Peyer's patch (tissue), 4 donors: Measurements from ENCODE around the gene INF2. TPM values are rescaled to one million over a fixed set of nuclear protein-coding genes. Genes with fewer than 3 reads are reported as not detected.

Experiments used
- DNase-seq, 3 donors: peaks; one replicate each; pipeline ENCODE4 v3.0.0-alpha.2; 2017 to 2019
- H3K27ac ChIP-seq, 4 donors: fragments of 200-600 bp; sonication (generic); one replicate each; pipeline ENCODE4 v1.5.1; 2016 to 2019
- H3K27me3 ChIP-seq, 2 donors: fragments of 200-600 bp; sonication (generic); one replicate each; pipeline ENCODE4 v1.5.1; 2019
- H3K36me3 ChIP-seq, 3 donors: fragments of 200-600 bp; sonication (generic); one replicate each; pipeline ENCODE4 v1.5.1; 2016 to 2019
- H3K4me1 ChIP-seq, 4 donors: fragments of 200-600 bp; sonication (generic); one replicate each; pipeline ENCODE4 v1.5.1; 2016 to 2019
- H3K4me3 ChIP-seq, 4 donors: fragments of 200-600 bp; sonication (generic); 1 replicate in 3 of 4; 2 replicates in 1 of 4; pipeline ENCODE4 v1.5.1; 2016 to 2019; ENCODE audit warnings: mild to moderate bottlenecking in 1 of 4
- H3K9me3 ChIP-seq, 4 donors: fragments of 200-600 bp; sonication (generic); one replicate each; pipeline ENCODE4 v1.5.1; 2016 to 2019; ENCODE audit warnings: mild to moderate bottlenecking in 1 of 4
- POLR2A ChIP-seq, 2 donors: fragments of 450-650 bp; IDR thresholded peaks; one replicate each; pipeline ENCODE4 v1.5.1; 2017; ENCODE audit warnings: antibody characterized with exemption in 2 of 2, mild to moderate bottlenecking in 2 of 2, moderate library complexity in 2 of 2
- total RNA-seq, 4 donors: library from RNA; depleted of rRNA; stranded (reverse); fragments of >200 nt; gene quantifications; one replicate each; pipeline ENCODE4 v1.1.0, GENCODE V29; 2016
- TF ChIP-seq, protein P1 (sequence below), 6 experiments: fragments of 450-650 bp in 4 of 6; fragments of 200-600 bp in 2 of 6; sonication (generic) in 1 of 6; IDR thresholded peaks; one replicate each; pipeline ENCODE4 v1.5.1; 2017 to 2019; ENCODE audit warnings: antibody characterized with exemption in 6 of 6, mild to moderate bottlenecking in 3 of 6, moderate library complexity in 1 of 6

INF2 gene
- total RNA-seq, 4 donors from 2014 or later, result 137 to 287 (median 203) TPM

DNA sequence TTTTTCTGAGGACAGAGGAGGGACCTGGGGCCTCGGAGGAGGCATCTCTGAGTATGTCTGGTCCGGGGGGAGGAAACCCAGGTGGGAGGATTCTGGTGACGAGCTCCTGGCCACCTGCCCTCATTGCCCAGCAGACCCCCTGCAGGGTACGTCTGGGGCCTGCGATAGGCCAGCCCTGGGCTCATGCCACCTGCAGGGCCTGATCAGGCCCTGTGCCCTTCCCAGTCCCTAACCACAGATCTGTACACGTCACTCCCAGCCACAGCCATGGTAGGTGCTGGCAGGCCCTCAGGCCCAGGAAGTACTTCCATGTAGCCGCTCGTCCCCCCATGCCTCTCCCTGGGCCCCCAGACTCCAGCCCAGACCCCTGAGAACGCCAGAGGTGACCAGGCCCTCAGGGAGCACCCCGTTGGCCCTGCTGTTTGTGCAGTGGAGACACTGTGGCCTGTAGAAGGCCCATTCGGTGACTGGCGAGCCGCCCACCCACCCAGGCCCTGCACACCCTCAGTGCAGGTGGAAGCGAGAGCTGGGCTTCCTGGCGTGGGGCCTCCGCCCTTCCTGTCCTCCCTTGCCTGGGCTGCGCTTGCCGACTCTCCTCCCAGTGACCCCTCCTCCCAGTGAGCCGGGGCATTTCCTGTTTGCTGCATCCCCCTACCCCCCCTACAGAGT is 5.7 kb downstream of the INF2 start:
- Histone ChIP-seq H3K27ac (peak overlapping the region; percentile 38 to 73 (median 56)), H3K9me3 (no peaks in the 10 kb centered on the region), H3K36me3 (peaks cover 0 to 5% (median 0%) of the 10 kb centered on the region in 3 donors), H3K4me1 (peaks cover 0 to 95% (median 28%) of the 10 kb centered on the region in 4 donors), H3K4me3 (peak overlapping the region in 1 of 4 donors; percentile 26), H3K27me3 (no peaks in the 10 kb centered on the region)
- peak in 2 of 3 donors; percentile 63 to 68 for DNase-seq
- TF ChIP-seq POLR2A (IDR thresholded peaks at IDR 0.05), result no peak
- TF ChIP-seq, protein P1, sequence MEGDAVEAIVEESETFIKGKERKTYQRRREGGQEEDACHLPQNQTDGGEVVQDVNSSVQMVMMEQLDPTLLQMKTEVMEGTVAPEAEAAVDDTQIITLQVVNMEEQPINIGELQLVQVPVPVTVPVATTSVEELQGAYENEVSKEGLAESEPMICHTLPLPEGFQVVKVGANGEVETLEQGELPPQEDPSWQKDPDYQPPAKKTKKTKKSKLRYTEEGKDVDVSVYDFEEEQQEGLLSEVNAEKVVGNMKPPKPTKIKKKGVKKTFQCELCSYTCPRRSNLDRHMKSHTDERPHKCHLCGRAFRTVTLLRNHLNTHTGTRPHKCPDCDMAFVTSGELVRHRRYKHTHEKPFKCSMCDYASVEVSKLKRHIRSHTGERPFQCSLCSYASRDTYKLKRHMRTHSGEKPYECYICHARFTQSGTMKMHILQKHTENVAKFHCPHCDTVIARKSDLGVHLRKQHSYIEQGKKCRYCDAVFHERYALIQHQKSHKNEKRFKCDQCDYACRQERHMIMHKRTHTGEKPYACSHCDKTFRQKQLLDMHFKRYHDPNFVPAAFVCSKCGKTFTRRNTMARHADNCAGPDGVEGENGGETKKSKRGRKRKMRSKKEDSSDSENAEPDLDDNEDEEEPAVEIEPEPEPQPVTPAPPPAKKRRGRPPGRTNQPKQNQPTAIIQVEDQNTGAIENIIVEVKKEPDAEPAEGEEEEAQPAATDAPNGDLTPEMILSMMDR (IDR thresholded peaks at IDR 0.05), result no peak

- Histone ChIP-seq H3K27ac (peak overlapping the region in 3 of 4 donors; percentile 45 to 73 (median 67)), H3K4me1 (peaks cover 0 to 91% (median 23%) of the 10 kb centered on the region in 4 donors), H3K36me3 (peaks cover 0 to 8% (median 0%) of the 10 kb centered on the region in 3 donors), H3K27me3 (no peaks in the 10 kb centered on the region), H3K4me3 (peak overlapping the region in 1 of 4 donors; percentile 26), H3K9me3 (no peaks in the 10 kb centered on the region)
- TF ChIP-seq, protein P1 (IDR thresholded peaks at IDR 0.05), result no peak
- TF ChIP-seq POLR2A (IDR thresholded peaks at IDR 0.05), result no peak
- DNase-seq, result no peak
These were observed 6.2 kb downstream of the INF2 start for GRCh38 chr14:104695660-104696000.

DNA sequence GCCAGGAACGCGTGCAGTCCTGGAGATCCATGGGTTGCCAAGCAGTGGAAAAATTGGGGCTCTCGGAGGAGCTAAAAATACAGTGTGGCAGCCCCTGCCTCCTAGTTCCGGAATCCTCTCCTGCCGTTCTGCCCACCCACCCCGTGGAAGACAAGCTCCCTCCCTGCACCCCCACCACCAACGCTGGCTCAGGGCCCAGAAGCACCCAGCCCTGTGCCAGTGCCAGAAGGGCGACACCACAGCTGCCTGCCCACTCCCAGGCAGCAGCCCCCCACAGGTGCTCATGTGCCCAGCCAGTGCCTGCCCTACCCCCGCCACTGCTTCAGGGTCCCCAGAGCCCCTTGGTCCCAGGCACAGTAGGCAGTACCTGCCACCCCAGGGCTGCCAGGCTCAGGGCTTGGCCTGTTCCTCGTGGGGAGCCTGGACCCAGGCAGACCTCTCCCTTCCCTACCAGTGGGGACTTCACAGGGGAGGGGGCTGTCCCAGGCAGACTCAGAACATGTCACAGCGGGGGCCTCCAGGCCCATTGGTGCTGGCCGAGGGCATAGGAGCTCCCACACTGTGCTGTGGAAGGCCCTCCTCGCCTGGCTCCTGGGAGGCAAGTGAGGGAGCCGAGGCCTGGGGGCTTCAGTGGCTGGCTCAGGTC is 7.4 kb downstream of the INF2 start:
- no peaks in the 10 kb centered on the region for H3K9me3 ChIP-seq
- peak overlapping the region in 1 of 4 donors; percentile 25 for H3K27ac ChIP-seq
- no peaks in the 10 kb centered on the region for H3K27me3 ChIP-seq
- TF ChIP-seq, protein P1 (IDR thresholded peaks at IDR 0.05), result no peak
- no peak for TF ChIP-seq POLR2A (IDR thresholded peaks at IDR 0.05)
- no peak overlapping the region for H3K4me3 ChIP-seq
- H3K4me1 ChIP-seq, result peaks cover 0 to 79% (median 15%) of the 10 kb centered on the region in 4 donors
- DNase-seq, result no peak
- H3K36me3 ChIP-seq, result peaks cover 0 to 19% (median 0%) of the 10 kb centered on the region in 3 donors

DNA sequence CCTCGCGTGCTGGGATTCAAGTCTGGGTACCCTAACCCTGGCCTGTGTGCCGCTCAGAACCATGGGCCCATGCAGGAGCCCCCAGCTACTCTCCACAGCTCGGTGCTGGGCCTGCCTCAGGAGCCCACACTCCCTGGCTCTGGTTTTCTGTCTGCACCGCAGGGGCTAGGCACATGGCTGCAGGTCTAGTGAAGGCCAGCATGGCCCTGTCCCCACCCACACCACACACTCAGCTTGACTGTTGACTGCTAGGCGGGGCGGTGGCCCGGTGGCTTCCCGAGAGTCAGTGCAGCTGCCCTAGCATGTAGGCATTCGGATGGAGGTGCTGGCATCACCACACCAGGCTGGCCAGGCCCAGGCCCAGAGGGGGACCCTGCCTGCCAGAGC is 7.9 kb downstream of the INF2 start:
- H3K4me1 ChIP-seq, result peaks cover 0 to 74% (median 15%) of the 10 kb centered on the region in 4 donors
- no peaks in the 10 kb centered on the region for H3K9me3 ChIP-seq
- TF ChIP-seq, protein P1 (IDR thresholded peaks at IDR 0.05), result no peak
- TF ChIP-seq POLR2A (IDR thresholded peaks at IDR 0.05), result no peak
- no peaks in the 10 kb centered on the region for H3K27me3 ChIP-seq
- peaks cover 0 to 24% (median 0%) of the 10 kb centered on the region in 3 donors for H3K36me3 ChIP-seq
- peak overlapping the region in 1 of 4 donors; percentile 25 for H3K27ac ChIP-seq
- DNase-seq, result no peak
- H3K4me3 ChIP-seq, result no peak overlapping the region

DNA sequence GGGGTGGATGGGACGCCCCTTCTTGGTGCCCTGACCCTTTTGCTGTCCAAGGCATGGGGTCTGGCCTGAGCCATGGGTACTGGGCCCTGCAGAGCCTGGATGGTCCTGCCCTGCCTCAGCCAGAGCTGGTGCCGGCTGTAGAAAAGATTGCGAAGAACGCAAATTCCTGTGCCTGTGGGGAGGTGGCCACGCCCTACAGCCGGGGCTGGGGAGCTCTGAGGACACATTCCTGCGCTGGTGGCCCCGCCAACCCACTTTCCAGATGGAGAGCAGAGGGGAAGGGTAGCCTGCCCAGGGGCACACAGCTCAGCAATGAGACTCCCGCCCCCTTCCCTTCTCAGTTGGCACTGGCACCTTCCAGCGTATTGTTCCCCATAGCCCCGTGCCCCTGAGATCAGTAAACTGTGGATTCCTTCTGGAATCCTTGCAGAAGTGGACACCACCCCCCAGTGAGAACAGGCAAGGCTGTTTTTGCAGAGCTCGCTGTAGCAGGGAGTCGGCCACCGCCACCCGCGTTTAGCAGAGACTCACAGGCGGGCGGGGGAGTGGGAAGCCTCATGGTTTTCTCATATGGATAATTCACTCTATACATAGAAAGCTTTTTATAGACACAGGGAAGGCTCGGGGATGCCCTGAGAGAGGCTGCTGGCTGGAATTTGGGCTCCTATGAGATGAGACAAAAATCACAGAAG is 8.6 kb downstream of the INF2 start:
- DNase-seq, result no peak
- Histone ChIP-seq H3K36me3 (peaks cover 0 to 32% (median 0%) of the 10 kb centered on the region in 3 donors), H3K4me1 (peaks cover 0 to 69% (median 15%) of the 10 kb centered on the region in 4 donors), H3K27me3 (no peaks in the 10 kb centered on the region), H3K27ac (no peak overlapping the region), H3K9me3 (no peaks in the 10 kb centered on the region), H3K4me3 (no peak overlapping the region)
- TF ChIP-seq, protein P1 (IDR thresholded peaks at IDR 0.05), result no peak
- no peak for TF ChIP-seq POLR2A (IDR thresholded peaks at IDR 0.05)
